Measurements from ENCODE around the gene PCMTD2. TPM values are rescaled to one million over a fixed set of nuclear protein-coding genes. Genes with fewer than 3 reads are reported as not detected.

PCMTD2 gene
- total and polyA plus RNA-seq, 2 of the 13 experiments (the other 11 are each of a cell fraction or from before 2014, with no cell fraction given): 47.0 to 76.9 TPM

DNA sequence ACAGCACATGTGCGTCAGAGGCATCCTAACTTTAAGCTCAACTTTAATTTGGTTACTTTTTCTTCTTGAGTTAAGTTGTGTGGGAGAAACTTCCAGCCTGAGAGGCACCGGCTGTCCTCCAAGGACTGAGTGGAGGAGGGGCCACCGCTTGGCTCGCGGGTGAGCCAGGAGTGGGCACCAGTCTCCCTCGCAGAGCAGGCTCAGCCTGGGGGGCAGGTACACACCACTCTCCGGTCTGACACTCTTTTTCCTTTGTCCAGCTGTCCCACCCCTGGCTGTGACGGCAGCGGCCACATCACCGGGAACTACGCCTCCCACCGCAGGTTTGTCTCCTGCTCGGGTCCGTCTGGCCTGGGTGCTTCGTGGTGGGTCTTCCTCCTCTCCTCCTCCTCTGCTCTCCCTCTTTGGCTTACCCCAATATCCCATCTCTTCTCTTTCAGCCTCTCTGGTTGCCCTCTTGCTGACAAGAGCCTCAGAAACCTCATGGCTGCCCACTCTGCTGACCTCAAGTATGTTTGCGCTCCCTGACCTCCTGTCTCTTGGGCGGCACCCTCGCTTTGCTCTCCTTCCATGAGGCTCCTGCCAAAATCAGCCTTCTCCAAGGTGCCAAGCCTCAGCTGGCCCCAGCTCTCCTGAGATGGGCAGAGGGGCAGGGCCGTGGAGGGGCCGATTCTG is 32.6 kb upstream of the PCMTD2 start (continued):
- TF ChIP-seq, protein P1, sequence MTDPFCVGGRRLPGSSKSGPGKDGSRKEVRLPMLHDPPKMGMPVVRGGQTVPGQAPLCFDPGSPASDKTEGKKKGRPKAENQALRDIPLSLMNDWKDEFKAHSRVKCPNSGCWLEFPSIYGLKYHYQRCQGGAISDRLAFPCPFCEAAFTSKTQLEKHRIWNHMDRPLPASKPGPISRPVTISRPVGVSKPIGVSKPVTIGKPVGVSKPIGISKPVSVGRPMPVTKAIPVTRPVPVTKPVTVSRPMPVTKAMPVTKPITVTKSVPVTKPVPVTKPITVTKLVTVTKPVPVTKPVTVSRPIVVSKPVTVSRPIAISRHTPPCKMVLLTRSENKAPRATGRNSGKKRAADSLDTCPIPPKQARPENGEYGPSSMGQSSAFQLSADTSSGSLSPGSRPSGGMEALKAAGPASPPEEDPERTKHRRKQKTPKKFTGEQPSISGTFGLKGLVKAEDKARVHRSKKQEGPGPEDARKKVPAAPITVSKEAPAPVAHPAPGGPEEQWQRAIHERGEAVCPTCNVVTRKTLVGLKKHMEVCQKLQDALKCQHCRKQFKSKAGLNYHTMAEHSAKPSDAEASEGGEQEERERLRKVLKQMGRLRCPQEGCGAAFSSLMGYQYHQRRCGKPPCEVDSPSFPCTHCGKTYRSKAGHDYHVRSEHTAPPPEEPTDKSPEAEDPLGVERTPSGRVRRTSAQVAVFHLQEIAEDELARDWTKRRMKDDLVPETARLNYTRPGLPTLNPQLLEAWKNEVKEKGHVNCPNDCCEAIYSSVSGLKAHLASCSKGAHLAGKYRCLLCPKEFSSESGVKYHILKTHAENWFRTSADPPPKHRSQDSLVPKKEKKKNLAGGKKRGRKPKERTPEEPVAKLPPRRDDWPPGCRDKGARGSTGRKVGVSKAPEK (CRISPR knock-in tag; IDR thresholded peaks at IDR 0.05; ENCODE audit: borderline replicate concordance): peak; percentile 92; the same call in 1 of the 2 replicates
- TF ChIP-seq ZNF737 (CRISPR knock-in tag; IDR thresholded peaks at IDR 0.05; ENCODE audit: borderline replicate concordance) (no peak; the same call in 1 of the 2 replicates), ZNF343 (CRISPR knock-in tag; IDR thresholded peaks at IDR 0.05) (no peak), KLF11 (CRISPR knock-in tag; IDR thresholded peaks at IDR 0.05) (no peak), SP1 (IDR thresholded peaks at IDR 0.05) (no peak), SP1 (CRISPR knock-in tag; IDR thresholded peaks at IDR 0.05) (no peak; the same call in 1 of the 2 replicates), ZMAT3 (CRISPR knock-in tag; conservative IDR thresholded peaks at IDR 0.05) (no peak), ZNF530 (CRISPR knock-in tag; IDR thresholded peaks at IDR 0.05; ENCODE audit: low read depth) (no peak), ZSCAN12 (CRISPR knock-in tag; IDR thresholded peaks at IDR 0.05) (no peak), ZNF775 (CRISPR knock-in tag; IDR thresholded peaks at IDR 0.05; ENCODE audit: borderline replicate concordance) (no peak)
- TF ChIP-seq, protein P2, sequence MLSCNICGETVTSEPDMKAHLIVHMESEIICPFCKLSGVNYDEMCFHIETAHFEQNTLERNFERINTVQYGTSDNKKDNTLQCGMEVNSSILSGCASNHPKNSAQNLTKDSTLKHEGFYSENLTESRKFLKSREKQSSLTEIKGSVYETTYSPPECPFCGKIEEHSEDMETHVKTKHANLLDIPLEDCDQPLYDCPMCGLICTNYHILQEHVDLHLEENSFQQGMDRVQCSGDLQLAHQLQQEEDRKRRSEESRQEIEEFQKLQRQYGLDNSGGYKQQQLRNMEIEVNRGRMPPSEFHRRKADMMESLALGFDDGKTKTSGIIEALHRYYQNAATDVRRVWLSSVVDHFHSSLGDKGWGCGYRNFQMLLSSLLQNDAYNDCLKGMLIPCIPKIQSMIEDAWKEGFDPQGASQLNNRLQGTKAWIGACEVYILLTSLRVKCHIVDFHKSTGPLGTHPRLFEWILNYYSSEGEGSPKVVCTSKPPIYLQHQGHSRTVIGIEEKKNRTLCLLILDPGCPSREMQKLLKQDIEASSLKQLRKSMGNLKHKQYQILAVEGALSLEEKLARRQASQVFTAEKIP (CRISPR knock-in tag; IDR thresholded peaks at IDR 0.05; ENCODE audit: borderline replicate concordance): no peak
- TF ChIP-seq, protein P3, sequence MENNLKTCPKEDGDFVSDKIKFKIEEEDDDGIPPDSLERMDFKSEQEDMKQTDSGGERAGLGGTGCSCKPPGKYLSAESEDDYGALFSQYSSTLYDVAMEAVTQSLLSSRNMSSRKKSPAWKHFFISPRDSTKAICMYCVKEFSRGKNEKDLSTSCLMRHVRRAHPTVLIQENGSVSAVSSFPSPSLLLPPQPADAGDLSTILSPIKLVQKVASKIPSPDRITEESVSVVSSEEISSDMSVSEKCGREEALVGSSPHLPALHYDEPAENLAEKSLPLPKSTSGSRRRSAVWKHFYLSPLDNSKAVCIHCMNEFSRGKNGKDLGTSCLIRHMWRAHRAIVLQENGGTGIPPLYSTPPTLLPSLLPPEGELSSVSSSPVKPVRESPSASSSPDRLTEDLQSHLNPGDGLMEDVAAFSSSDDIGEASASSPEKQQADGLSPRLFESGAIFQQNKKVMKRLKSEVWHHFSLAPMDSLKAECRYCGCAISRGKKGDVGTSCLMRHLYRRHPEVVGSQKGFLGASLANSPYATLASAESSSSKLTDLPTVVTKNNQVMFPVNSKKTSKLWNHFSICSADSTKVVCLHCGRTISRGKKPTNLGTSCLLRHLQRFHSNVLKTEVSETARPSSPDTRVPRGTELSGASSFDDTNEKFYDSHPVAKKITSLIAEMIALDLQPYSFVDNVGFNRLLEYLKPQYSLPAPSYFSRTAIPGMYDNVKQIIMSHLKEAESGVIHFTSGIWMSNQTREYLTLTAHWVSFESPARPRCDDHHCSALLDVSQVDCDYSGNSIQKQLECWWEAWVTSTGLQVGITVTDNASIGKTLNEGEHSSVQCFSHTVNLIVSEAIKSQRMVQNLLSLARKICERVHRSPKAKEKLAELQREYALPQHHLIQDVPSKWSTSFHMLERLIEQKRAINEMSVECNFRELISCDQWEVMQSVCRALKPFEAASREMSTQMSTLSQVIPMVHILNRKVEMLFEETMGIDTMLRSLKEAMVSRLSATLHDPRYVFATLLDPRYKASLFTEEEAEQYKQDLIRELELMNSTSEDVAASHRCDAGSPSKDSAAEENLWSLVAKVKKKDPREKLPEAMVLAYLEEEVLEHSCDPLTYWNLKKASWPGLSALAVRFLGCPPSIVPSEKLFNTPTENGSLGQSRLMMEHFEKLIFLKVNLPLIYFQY (CRISPR knock-in tag; IDR thresholded peaks at IDR 0.05; ENCODE audit: borderline replicate concordance): no peak
- TF ChIP-seq, protein P4, sequence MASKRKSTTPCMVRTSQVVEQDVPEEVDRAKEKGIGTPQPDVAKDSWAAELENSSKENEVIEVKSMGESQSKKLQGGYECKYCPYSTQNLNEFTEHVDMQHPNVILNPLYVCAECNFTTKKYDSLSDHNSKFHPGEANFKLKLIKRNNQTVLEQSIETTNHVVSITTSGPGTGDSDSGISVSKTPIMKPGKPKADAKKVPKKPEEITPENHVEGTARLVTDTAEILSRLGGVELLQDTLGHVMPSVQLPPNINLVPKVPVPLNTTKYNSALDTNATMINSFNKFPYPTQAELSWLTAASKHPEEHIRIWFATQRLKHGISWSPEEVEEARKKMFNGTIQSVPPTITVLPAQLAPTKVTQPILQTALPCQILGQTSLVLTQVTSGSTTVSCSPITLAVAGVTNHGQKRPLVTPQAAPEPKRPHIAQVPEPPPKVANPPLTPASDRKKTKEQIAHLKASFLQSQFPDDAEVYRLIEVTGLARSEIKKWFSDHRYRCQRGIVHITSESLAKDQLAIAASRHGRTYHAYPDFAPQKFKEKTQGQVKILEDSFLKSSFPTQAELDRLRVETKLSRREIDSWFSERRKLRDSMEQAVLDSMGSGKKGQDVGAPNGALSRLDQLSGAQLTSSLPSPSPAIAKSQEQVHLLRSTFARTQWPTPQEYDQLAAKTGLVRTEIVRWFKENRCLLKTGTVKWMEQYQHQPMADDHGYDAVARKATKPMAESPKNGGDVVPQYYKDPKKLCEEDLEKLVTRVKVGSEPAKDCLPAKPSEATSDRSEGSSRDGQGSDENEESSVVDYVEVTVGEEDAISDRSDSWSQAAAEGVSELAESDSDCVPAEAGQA (IDR thresholded peaks at IDR 0.05; ENCODE audit: low read depth): no peak
- TF ChIP-seq, protein P4 (CRISPR knock-in tag; IDR thresholded peaks at IDR 0.05; ENCODE audit: borderline replicate concordance): no peak
